ENCODE results near the gene CDK19.

The CDK19 gene

DNA sequence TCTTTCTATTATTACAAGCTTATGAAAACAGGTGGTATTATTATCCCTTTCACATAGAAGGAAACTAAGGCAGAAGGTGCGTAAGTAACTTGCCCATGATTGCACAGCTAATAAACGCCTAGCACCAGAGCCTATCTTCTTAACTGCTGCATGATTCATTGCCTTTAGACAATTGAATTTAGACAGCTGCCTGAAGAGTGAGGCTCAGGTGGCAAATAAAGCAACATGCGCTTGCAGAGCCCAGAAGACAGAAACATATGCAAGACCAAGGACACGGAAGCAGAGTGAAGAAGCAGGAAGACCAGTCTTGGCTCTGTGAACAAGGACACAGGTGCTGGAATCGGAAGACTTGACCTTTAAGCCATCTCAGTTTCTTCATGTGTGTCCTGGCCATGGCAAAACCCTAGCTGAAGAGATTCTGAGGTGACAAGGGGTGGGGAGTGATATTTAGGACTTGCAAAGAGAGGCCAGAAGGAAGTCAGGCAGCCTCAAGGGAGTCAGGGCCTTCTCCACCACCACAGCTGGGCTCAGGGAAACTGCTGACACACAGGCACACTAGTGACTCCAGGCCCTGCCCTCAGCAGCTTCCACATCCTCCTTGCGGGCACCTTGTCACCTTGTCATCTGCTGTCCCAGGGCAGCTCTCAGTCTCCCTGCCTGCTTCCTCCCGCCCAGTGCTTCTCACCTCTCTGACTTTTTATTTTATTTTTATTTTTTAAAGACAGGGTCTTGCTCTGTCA lies 247.1 kb downstream of the CDK19 start:
- DNase-seq, result no peak

DNA sequence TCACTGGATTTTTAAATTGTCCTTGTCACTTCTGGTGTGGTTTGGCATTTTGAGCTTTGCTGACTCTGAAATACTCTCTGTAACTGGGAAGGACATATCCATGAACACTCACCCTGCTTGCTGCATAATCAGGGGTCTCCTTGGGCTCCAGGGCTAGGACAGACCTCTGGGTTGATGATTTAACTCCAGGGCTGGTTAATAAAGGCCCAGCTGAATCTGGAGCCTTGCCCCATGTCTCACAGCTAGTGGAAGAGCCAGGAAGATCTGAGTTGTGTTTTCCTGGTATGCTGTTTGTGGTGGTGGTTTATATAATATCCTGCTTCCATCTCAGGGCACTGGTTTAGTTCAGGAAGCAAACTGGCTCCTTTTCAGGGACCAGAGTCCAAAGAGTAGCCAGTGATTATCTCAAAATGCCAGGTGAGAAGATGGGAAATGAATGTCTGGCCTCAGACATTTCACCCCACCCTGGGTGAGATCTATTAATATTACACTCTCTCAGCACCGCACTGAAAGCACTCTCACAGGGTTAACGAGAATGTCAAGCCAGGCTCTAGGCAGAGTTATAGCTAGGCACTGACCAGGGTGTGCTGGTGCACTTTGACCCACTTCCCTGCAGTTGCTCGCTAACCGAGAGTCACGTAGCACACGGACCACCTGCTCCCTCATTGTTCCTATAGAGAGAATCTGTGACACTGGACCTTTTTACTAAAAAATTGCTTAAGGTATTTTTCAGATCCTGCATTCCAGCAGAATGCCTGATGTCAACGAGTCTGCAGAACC lies 248.7 kb downstream of the CDK19 start:
- DNase-seq, result no peak

DNA sequence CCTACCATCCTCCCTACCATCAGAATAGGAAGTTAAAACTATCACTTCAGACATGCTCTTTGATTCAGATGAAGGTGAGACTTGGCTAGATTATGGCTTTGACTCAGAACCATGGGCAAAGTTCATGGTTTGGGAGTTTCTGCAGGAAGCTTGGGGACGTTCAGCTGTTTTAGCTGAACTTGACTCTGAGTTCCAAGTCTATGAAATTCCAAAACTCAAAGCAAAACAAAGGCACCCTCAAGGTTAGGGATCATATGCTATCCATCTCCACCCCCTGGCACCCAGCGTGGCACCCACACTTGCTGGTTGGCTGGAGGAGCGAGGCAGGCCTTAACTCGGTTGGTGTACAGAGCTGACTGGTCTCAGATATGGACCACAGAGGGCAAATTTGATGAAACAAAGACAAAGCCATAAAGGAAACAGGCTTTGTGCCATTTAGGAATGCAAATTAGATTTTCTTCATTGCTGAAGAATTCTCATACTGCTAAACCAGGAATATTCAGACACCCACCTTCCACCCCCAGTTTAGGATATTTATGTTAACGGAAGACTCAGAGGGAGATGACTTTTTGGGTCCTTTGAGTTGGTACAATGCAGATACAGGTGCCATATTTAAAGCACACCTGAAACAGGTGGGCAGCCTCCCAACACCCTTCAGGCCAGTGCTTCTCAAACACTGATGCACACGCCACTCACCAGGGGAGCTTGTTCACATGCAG lies 250.4 kb downstream of the CDK19 start:
- DNase-seq, result no peak

DNA sequence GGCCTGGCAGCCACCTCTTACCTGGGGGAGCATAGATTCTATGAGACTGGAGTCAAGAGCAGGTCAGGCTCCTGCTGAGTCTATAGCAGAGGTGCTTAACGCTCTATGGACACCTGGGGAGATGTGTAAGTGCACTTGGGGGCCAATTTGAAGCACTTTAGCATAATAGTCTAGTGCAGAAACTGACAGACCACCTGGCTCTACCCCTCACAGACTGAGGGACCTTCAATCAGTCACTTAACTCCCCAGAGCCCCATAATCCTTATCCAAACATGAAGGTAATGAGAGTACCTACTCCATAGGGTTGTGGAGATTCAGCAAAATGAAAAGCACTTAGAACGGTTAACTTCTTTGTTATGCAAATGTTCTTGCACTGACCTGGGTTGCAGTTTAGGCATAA lies 251.6 kb downstream of the CDK19 start:
- DNase-seq, result no peak

DNA sequence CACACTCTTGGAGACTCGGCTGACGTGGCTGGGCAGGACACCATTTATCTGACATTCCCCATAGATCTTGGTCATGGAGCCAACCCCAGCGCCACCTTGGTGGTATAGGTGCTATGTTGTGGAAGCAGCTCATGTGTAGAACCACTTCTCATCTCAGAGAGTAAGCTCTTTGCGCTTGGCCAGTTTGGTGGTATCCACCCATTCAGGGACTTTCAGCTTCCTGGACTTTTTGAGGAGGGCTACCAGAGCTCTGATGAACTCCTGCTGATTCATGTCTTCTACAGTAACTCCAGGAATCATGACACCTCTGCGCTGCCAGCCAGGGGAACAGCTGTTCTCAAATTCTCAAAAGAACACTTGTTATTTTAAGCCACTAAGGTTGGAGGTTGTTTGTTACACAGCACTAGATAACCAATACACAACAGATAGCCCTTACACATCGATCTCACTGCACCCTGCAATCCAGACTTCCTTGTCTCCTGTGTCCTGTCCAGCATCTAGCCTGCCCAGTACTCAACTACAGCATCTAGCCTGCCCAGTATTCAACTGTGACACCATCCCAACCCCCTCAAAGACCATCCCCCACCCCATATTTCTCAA lies 252.9 kb downstream of the CDK19 start:
- no peak for DNase-seq

DNA sequence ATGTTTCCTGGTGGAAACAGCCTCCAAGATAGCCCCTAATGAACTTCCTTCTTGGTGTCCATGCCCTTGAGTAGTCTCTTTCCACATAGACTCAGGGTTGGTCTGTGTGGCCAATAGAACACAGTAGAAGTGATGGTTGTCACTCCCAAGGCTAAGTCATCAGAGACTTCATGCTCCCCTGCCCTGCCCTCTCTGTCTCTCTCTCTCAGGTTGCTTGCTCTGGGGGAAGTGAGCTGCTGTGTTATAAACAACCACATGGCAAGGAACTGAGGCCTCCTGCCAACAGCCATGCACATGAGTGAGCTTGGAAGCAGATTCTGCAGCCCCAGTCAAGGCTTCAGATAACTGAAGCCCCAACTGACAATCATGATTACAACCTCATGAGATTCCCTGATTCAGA lies 253.6 kb downstream of the CDK19 start:
- no peak for DNase-seq

DNA sequence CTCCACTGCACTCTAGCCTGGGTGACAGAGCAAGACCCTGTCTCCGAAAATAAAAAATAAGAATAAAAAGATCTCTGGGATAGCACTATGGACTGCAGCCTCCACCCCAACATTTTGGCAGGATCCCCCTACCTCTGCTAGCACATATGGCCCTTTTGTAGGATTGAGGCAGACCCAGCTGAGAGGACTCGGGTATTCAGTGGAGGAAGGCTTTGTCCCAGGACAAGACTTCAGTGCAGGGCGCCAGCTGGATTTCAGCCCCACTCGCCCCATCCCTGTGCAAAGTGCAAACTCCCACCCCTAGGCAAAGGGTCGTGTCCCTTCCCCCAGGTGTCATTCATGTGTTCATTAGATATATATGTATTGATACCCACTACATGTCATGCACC lies 254.3 kb downstream of the CDK19 start:
- no peak for DNase-seq

DNA sequence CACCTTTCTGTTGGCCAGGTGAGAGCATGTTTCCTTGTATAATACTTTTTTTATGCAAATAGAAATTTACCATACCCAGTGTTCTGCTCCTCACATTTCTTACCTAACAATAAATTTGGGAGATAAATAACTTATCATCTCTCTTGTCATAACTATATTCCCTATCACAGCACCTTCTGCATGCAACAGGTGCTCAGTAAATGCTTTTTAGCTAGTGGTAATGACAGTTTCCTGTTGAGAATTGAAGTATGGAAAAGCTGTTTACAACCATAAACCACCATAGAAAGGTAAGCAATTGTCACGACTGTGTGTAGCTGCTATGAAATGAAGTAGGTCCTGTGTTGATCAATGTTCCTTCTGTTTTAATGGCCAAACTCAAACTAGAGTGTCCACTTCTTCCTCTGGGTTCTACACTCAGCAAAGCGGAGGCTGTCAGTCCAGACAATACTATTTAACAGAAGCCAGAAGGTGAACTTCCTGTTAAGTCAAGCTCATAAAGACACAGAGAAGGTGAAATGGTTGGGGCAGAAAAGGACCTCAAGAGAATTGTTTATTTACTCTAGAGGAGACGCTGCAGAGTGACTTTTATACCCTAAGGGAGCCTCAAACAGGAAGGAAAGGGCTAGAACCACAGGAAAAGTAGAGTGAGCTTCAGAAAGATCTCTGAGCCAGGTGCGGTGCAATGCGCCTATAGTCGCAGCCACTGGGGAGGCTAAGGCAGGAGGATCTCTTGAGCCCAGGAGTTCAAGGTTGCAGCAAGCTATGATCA lies 254.8 kb downstream of the CDK19 start:
- no peak for DNase-seq

All from stimulated activated CD4-positive, alpha-beta T cell treated with anti-CD3 and anti-CD28 coated beads, Interleukin-12 subunit alpha, Interleukin-12 subunit beta, amount 100 ng/mL, for 4 hours (primary cell).